ENCODE results near the gene SAMD13.

DNA sequence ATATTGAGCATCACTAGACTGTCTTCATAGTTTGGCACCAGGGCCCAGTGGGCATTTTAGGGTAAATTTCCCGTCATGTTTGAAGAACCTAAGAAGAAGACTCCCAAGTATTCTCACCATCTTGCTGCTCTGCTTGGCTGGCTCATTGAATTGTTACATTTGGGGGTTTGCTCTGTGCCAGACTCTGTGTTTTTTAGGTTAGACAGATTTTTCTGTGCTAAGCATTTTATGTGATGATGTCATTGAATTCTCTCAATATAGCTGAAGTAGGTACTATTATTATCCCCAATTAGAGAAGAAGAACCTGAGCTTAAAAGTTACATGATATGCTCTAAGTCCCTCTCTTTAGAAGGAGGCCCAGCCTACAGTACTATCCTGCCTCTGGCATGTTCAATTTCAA lies 68.8 kb downstream of the SAMD13 start:
- TF ChIP-seq EP300 (IDR thresholded peaks at IDR 0.05) = no peak
- TF ChIP-seq, protein P1, sequence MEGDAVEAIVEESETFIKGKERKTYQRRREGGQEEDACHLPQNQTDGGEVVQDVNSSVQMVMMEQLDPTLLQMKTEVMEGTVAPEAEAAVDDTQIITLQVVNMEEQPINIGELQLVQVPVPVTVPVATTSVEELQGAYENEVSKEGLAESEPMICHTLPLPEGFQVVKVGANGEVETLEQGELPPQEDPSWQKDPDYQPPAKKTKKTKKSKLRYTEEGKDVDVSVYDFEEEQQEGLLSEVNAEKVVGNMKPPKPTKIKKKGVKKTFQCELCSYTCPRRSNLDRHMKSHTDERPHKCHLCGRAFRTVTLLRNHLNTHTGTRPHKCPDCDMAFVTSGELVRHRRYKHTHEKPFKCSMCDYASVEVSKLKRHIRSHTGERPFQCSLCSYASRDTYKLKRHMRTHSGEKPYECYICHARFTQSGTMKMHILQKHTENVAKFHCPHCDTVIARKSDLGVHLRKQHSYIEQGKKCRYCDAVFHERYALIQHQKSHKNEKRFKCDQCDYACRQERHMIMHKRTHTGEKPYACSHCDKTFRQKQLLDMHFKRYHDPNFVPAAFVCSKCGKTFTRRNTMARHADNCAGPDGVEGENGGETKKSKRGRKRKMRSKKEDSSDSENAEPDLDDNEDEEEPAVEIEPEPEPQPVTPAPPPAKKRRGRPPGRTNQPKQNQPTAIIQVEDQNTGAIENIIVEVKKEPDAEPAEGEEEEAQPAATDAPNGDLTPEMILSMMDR (IDR thresholded peaks at IDR 0.05) = no peak

Data from gastroesophageal sphincter (tissue), 3 donors.